LNCaP clone FGC (cell line): Measurements from ENCODE around the gene SPTBN1.

Experiments
- DNase-seq: peaks from one replicate; pipeline ENCODE4 v3.0.0-alpha.2; 2011; ENCODE audit warnings: low read depth
- H3K4me3 ChIP-seq: 2 replicates; pipeline ENCODE4 v1.5.1; 2011; ENCODE audit warnings: mild to moderate bottlenecking, low read depth, low read length, control low read depth
- TF ChIP-seq, protein P1 (sequence below): IDR thresholded peaks from 2 replicates; pipeline ENCODE4 v1.5.1; 2012; ENCODE audit warnings: mild to moderate bottlenecking; ENCODE audit not compliant: control insufficient read depth, insufficient read depth; ENCODE audit errors: extremely low read depth

The SPTBN1 gene

DNA sequence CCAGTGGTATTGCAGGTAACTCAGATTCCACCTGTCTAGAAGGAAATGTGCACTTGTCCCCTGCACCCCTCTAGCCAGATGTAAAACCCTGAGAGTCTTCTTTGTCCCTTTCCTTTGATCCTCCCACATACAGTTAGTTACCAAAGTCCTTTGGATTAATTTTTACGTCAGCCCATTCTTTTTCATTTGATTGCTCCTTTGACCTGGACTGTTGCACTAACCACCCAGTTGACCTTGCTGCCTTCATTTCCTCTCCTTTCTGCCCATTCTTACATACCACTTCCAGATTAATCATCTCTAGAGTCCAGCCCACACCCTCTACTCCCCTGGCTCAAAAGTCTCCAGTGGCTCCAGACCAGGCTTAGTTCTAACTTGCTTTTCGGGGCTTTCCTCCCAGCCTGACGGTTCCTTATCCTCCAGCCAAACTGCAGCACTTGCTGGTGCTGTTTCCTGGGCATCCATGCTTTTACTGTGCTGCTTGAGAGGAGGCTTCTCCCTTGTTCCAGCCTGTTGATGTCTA, 99.3 kb downstream of the SPTBN1 start:
- DNase-seq: no peak
- TF ChIP-seq, protein P1, sequence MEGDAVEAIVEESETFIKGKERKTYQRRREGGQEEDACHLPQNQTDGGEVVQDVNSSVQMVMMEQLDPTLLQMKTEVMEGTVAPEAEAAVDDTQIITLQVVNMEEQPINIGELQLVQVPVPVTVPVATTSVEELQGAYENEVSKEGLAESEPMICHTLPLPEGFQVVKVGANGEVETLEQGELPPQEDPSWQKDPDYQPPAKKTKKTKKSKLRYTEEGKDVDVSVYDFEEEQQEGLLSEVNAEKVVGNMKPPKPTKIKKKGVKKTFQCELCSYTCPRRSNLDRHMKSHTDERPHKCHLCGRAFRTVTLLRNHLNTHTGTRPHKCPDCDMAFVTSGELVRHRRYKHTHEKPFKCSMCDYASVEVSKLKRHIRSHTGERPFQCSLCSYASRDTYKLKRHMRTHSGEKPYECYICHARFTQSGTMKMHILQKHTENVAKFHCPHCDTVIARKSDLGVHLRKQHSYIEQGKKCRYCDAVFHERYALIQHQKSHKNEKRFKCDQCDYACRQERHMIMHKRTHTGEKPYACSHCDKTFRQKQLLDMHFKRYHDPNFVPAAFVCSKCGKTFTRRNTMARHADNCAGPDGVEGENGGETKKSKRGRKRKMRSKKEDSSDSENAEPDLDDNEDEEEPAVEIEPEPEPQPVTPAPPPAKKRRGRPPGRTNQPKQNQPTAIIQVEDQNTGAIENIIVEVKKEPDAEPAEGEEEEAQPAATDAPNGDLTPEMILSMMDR: no peak
- no peak overlapping the region for H3K4me3 ChIP-seq

GRCh38 chr2:54556621-54557121, 100.5 kb downstream of the SPTBN1 start:
- no peak overlapping the region for H3K4me3 ChIP-seq
- TF ChIP-seq, protein P1: no peak
- no peak for DNase-seq

GRCh38 chr2:54557211-54557600, 101.1 kb downstream of the SPTBN1 start:
- no peak for DNase-seq
- TF ChIP-seq, protein P1: no peak
- no peak overlapping the region for H3K4me3 ChIP-seq

DNA sequence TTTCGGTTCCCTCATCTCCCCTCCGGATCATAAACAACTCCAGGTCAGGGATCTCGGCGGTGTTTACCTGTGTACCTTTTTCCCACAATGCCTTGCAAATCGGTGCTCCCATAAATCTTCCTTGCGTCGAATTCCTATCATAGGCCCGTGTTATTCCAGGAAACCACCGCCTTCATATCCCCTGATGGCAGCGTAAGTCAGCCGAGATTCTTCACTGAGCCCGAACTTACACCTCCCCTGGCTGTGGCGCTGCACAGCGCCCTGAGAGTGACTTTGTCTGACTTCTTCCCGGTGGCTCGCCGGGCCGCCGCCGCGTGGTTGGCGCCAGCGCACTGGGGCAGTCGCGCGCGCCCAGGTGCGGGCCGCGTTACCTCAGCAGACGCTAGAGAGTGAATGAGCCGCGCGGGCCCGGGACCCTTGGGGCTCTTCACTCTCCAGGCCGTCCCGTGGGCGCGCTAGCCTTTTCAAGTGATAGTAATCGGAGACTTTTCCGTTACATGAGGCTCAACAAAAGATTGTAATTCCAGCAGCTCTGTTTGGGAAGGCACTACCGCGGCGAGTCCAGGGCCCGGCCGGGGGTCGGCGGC, 101.6 kb downstream of the SPTBN1 start:
- H3K4me3 ChIP-seq: no peak overlapping the region
- TF ChIP-seq, protein P1: no peak
- no peak for DNase-seq

- H3K4me3 ChIP-seq: peak overlapping the region; percentile 46
- DNase-seq: no peak
- TF ChIP-seq, protein P1: no peak
Observed at GRCh38 chr2:54558188-54559005, 102.3 kb downstream of the SPTBN1 start.

DNA sequence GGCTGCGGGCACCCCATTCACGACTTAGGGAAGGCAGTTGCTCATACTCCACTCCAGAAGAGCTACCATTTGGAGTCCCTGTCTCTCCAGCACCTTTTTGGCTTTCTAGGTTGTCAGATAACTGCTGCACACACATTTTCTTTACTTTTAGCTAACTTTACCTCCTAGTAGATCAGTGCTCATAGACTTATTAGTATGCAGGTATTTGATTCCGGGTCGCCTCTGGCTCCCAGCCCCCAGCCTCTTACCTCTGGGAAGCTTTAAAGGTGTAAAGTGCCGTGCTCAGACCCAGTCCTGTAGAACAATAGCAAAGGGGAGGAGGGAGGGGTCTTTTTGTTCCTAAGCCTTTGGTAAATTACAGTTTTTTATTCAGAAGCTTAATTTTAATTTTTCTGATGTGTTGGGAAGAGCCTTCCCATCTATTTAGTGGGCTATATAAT, 102.9 kb downstream of the SPTBN1 start:
- peak overlapping the region; percentile 46 for H3K4me3 ChIP-seq
- no peak for DNase-seq
- TF ChIP-seq, protein P1: no peak
